GM21528 (cell line): Measurements from ENCODE around the gene FBXO46.
"Not testable (repeated sequence)": the region's sequence is repeated elsewhere in the genome, so short reads cannot be mapped to it uniquely, and the experiment has no call there.

Source experiments
- ATAC-seq: cut with Tn5 transposase; IDR thresholded peaks from one replicate; pipeline ENCODE4 v1.9.1; 2021; ENCODE audit warnings: mild to moderate bottlenecking, moderate library complexity; ENCODE audit not compliant: unreplicated experiment, low FRiP score

Gene FBXO46

GRCh38 chr19:45691516-45692186 lies 39.0 kb downstream of the FBXO46 start, which contains the start of gene SNRPD2:
Gene SNRPD2, minus strand, starts transcription at chr19:45691953. Its CDS starts 65 bp downstream, at chr19:45691888.
- ATAC-seq: peak; percentile 64

- no peak for ATAC-seq
Measured at GRCh38 chr19:45687599-45687998, 43.1 kb downstream of the FBXO46 start.

- ATAC-seq: not testable (repeated sequence)
Measured at GRCh38 chr19:45685045-45685444, 45.7 kb downstream of the FBXO46 start.

- no peak for ATAC-seq
Measured at GRCh38 chr19:45682908-45683307, 47.8 kb downstream of the FBXO46 start.

- ATAC-seq: no peak
Measured at GRCh38 chr19:45682117-45682516, 48.6 kb downstream of the FBXO46 start.

GRCh38 chr19:45681391-45682015 lies 49.2 kb downstream of the FBXO46 start:
- peak; percentile 69 for ATAC-seq

- ATAC-seq: no peak
Measured at GRCh38 chr19:45677351-45678230, 53.1 kb downstream of the FBXO46 start.

- no peak for ATAC-seq
Measured at GRCh38 chr19:45676851-45677263, 53.8 kb downstream of the FBXO46 start.

- no peak for ATAC-seq
Measured at GRCh38 chr19:45674946-45675345, 55.8 kb downstream of the FBXO46 start.

GRCh38 chr19:45670670-45671453 lies 59.8 kb downstream of the FBXO46 start:
- ATAC-seq: peak; percentile 41

GRCh38 chr19:45668342-45668871 lies 62.3 kb downstream of the FBXO46 start:
- ATAC-seq: no peak

GRCh38 chr19:45667620-45668341 lies 62.9 kb downstream of the FBXO46 start, which contains the start of gene GIPR:
Gene GIPR, plus strand, starts transcription at chr19:45668221. Its CDS starts 1,300 bp downstream, at chr19:45669521.
- ATAC-seq: no peak

GRCh38 chr19:45664575-45664974 lies 66.1 kb downstream of the FBXO46 start:
- no peak for ATAC-seq

- ATAC-seq: no peak
Measured at GRCh38 chr19:45663800-45664199, 66.9 kb downstream of the FBXO46 start.

- no peak for ATAC-seq
Measured at GRCh38 chr19:45660636-45661035, 70.1 kb downstream of the FBXO46 start.
